NCI-H187 treated with DMSO at 0.1 percent for 48 hours (cell line): ENCODE data around the gene HTT.
A peak's percentile ranks its signal among the peaks of the same experiment; 100 is the strongest.

Source experiments
- DNase-seq: peaks from one replicate; lab custom pipeline; 2025; lab: John Stamatoyannopoulos, UW

Gene HTT

DNA sequence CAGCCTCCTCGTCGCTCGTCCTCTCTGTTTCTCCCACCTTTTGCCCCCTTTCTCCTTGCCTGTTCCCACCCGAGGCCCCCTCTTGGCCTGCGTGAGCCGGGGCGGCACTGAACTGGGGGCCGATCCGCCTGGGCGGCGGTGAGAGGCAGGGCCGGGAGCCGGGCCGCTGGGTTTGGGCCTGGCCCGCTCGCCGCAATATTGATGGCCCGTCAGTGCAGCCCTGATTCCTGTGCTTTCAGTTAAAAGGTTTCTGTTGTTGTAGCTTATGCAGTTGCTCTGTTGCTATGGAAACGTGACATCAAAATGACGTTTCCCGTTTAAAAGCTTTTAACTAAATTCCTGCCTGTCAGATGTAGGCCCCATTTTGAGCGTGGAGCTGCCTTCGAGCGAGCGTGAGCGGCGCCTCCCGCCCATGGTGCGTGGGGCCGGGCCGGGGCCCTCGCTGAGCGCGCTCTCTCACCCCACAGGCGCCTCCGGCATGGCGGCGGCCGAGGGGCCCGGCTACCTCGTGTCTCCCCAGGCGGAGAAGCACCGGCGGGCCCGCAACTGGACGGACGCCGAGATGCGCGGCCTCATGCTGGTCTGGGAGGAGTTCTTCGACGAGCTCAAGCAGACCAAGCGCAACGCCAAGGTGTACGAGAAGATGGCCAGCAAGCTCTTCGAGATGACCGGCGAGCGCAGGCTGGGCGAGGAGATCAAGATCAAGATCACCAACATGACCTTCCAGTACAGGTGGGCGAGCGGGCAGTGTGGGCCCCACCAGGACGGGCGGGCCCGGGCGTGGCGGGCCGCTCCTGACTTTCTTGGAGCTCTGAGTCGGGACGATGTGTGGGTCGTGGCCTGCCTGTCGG is 174.6 kb downstream of the HTT start, which contains the start of gene MSANTD1:
Gene MSANTD1 (plus strand): TSS at position 349 of the 851 bp plus-strand sequence. CDS start 64 bp downstream, at position 413.
- DNase-seq = no peak

DNA sequence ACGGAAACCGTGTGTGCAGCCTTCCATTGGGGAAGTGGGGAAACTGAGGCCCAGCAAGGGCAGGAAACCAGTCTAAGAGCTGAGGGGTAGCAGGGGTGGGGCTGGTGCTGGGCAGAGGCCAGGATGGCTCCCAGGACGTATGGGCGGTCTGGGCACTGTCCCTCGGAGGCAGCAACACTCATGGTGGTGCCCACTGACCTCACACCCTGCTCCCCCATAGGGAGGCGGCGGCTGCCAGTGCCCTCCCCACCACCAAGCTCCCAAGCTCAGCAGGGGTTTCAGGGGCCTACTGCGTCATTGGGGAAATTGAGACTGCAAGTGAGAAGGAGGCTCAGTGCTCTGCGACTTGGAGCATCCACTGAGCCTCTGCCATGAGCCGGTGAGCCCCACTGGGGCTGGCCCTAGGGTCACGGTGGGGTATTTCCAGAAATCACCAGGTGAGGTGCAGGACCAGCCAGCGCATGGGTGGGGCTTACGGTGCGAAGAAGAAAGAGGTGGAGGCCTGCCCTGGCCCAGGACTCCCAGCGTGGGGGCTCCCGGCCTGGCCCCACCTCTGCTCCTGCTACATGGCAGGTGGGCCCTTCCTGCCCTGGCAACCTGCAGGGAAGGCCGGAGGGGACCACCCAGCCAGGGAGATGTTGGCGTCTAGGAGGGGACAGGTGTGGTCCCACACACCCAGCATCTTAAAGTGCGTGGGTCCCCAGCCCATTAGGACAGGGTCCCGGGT is 175.4 kb downstream of the HTT start:
- DNase-seq = no peak

DNA sequence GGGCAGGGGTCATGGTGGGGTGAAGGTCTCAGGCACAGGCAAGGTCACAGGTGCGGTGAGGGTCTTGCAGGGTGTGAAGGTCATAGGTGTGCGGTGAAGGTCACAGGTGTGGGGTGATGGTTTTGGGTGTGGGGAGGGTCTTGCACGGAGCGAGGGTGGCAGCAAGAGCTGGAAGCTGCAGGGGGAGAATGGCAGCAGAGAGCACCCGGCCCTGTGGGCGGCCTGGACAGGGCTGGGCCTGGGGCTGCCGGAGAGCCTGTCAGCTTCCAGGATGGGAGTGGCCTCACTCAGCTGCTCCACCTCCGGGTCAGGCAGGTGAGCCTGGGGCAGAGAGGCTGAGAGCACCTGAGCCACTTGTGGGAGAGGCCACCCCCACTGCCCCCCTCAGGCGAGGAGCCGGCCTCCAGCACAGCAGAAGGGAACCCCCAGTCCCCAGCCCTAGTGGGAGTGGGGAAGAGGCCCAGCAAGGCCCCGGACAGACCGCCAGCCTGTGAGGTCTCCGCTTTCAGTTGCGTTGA is 176.0 kb downstream of the HTT start:
- DNase-seq = no peak

DNA sequence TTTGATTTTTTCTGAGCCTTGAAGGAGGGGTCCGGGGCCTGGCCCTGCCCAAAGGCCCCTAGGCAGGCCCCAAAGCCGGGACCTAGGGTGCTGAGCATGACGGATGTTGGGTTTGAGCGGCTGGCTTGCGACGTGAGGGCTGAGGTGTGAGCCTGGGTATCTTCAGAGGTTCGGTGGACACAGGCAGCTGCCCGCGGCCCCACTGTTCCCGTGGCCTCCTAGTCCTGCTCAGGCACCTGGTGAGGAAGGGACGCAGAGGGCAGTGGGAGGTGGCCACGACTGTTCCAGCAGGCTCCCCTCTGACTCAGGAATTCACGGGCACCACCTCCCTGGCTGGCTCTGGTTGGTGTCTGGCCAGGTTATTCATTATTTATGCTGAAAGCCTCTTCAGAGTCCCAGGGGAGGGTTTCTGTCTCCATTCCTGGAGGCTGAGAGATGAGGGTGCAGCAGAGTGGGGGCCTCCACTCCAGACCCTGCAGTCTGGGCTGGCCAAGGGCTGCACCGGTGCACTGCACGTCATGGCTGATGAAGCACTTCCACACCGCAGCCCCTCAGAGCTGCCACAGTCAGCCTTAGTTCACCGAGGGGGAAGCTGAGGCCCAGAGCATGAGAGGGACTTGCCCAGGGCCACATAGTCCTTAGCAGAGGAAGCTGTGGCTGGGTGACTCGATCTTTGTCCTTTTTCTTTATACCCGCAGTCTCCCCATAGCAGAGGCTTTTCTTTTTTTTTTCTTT is 176.6 kb downstream of the HTT start:
- DNase-seq = peak; percentile 52

DNA sequence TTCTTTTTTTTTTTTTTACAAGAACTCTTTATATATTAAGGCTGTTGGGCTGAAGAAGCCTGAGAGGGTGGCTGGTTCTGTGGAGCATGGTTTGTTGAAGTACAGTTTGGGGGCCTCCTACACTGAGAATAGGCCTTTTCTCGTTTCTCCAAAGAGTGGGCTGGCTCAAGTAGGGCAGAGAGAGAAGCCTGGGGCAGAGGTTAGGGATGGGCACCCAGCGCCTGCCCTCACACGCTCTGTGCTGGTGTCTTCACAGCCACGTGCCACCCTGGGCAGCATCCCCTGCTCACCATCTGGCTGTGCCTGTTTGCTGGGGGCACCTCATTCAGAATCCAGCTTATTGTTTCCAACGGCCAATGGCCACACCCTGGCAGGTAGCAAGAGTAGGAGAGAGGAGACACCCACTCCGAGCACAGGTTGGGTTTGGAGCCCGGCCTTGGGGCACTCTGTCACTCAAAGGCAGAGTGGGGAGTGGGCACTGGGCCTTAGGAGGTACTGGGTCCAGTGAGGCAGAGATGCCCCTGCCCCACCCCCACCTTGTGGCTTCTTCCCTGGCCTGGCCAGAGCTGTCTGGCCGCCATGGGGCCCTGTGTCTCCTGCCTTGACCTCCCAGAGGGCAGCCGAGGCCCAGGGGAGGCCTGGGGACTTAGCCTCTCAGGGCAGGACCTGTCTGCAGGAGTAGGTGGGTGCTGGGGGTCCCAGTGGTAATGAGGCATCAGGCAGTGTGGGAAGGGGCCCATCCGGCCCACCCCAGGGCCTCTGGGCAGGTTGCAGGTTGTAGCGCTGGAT is 177.4 kb downstream of the HTT start:
- no peak for DNase-seq

DNA sequence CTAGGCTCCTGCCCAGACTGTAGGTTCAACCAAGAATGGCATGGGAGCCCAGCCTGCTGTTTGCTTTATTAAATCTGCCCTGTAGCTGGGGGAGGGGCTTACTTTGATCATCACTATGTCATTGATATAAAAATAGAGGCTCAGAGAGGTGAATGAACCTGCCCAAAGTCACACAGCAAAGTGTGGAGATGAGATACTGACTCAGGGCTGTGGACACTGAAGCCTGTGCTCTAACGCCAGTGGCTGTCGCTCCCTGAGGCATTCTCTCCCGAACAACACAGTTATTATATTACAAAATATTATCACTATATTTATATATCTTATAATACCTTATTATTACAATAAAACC is 178.0 kb downstream of the HTT start:
- no peak for DNase-seq

DNA sequence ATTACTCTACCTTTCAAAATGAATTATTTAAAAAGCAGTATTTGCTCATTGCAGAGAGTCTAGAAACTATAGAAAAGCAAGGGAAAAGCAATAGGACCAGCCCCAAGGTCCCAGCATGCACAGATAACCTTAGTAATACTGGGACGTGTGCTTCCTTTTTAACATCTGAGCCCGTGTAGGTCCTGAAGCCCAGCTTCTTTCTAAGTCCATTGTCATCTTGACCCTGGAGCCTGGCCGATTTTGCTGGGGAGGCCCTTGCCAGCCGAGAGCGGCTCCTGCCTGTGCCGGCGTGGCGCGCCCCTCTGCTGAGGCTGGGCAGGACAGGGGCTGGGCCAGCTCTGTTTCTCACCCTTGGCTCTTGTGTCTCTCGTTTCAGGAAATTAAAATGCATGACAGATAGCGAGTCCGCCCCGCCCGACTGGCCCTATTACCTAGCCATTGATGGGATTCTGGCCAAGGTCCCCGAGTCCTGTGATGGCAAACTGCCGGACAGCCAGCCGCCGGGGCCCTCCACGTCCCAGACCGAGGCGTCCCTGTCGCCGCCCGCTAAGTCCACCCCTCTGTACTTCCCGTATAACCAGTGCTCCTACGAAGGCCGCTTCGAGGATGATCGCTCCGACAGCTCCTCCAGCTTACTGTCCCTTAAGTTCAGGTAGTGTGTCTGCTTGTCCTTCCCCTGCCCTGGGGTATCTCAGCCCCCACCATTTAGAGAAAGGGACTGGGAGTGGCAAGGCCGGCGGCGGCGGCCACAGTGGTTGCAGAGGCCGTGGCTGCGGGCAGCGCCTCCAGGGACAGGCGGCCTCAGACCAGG is 178.6 kb downstream of the HTT start:
- DNase-seq = no peak

DNA sequence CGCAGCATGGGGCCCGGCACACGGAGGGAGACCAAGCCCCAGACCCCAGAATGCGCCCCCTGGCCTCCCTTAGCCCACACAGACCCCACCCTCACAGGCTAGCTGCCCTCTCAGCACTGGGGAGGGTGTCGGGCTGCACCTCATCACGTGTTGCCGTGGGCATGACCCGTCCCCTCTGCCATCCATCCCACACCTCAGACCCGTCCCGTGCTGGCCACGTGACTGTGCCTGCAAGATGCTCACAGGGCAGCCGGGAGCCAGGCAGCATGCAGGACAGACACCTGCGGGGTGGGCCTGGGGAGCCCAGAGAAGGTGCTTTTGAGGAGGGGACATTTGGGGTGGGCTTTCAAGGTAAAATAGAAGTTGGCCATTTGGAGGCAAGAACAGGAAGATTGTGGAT is 179.3 kb downstream of the HTT start:
- no peak for DNase-seq

DNA sequence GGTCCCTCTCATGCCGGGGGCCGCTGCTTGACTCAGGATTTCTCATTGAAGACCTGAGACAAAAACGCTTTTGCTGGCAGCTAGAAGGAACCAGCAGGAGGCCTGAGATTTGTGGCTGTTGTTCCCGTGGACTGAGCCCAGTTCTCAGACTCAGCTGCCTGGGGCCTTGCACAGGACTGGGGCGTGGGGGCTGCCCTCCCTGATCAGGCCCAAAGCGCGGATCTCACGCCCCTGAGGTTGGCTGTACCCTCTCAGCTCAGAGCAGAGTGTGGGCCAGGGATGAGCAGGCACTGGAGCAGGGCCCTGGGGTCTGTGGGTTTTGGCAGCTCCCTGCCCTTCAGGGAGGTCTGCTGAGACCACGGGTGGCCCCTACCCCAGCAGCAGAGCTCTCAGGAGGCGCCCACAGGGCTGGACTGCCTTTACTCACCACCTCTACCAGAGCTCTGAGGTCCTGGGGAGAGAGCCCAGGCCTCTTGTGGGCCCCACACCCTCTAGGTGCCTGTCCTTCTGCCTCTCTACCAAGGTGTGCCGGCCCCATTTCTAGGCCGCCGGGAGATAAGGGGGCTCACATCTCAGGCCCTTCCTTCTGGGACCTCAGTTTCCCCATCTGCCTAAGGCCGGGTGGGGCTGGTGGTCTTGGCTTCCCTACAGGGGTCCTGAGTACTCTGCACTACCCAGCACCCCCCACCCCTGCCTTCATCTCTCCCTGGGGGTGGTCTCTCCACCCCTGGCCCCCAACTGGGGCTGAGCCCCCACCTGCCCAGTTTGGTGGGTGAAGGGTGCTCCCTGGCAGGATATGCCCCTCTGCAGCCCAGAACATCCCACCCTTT is 180.0 kb downstream of the HTT start:
- no peak for DNase-seq

DNA sequence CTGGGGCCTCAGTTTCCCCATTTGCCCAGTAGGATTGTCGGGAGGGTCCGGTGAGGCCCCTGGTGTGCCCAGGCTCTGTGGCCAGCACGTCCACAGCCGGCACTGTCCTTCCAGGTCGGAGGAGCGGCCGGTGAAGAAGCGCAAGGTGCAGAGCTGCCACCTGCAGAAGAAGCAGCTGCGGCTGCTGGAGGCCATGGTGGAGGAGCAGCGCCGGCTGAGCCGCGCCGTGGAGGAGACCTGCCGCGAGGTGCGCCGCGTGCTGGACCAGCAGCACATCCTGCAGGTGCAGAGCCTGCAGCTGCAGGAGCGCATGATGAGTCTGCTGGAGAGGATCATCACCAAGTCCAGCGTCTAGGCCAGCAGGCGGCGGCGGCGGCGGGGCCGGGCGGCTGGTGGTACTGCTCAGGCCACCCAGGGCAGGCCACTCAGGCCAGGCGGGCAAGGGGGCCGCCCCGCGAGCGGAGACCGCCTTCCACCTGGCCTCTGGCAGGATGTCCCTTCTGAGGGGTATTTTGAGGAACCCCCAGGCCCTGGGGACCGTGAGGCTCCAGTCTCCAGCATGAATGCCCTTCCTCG is 181.2 kb downstream of the HTT start:
- no peak for DNase-seq

DNA sequence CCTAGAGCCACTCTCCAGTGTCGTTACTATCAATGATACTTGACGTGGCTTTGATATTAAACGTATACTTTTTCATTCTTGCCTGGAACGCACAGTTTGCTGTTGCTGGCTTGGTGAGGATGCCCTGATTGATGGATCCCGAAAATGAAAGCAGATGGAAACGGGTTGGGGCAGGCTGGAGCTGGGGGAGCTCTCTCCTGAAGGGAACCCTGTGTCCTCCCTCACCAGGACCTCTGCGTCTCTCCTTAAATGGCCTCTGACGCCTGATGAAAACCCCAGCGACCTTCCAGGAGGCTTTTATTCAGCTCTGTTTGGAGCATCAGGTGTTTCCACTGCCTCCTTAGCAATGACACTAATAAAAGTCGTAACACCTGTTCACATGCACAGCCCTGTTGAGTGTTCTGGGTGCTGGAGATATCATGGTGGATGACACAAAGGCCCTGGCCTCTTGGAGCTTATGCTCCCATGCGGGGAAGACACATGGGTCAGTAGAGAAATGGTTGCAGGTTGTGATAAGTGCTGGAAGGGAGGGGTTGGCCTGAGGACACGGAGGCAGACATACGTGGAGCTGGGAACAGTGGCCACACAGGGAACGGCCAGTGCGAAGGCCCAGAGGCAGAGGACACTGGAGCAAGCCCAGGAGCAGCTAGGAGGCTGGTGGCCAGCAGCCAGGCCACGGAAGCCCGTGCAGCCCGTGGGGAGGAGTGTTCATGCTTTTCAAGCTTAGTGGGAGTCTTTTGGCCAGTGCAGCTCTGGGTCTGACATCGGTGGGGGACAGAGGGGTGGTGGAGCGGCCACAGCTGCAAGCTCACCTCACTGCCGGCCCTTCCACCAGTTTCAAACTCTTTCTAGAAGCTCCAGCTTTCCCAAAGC is 182.0 kb downstream of the HTT start:
- no peak for DNase-seq

DNA sequence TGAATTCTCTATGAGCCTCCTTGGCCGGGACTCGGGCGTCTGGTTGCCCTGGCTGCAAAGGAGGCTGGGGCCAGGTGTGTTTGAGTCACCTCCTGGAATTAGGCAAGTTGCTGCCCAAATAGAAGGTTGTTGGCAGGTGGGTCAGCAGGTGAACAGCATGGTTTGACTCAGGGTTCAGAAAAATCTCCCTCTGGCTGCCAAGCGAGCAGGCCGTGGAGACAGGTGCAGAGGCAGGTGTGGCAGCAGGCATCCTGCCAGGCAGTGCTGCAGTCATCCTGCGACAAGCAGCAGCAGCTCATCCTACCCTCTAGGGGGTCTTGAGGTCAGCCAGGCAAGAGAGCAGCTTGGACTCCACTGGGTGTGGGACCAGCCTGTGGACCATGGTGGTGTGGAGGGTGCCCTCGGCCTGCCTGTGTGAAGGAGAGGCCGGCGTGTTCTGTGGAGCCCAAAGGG is 182.6 kb downstream of the HTT start:
- DNase-seq = peak; percentile 52

DNA sequence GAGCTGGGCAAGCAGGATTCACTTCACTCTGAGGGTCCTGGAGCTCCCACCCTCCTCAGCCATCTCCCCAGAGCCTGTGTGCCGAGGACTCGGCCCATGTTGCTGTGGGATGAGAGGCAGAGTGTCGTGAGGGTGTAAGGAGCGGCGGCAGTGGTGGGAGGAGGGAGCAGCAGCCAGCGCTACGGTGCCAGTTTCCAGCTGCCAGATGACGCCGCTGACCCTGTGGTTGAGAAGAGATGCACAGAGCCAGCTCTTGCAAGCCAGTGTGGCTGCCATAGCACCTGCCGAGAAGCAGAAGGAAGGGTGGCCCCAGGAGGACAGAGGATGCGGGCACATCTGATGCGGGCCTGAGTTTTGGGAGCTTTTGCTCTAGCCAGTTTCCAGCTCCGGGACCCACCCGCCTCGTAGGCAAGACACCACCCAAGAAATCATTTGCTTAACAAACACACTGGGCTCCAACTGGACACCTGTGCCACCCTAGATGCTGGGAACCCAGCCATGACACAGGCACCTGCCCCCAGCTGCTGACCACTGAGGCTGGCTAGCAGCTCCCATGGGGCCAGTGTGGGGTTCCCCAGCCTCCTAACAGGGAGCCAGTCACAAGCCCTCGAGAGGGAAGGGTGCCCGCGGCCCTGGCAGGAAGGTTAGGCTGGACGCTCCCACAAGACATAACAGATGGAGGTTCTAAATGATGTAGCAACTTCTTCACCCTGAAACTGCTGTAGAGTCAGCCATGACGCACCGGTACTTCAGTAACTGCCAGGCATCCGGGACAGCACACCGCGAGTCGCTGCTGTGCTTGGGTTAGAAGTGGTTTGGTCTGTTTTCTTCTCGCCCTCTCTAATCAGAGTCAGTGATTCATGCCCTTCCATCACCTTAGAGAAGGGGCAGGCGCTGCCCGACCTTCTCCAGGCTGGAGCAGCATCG is 183.3 kb downstream of the HTT start:
- no peak for DNase-seq

DNA sequence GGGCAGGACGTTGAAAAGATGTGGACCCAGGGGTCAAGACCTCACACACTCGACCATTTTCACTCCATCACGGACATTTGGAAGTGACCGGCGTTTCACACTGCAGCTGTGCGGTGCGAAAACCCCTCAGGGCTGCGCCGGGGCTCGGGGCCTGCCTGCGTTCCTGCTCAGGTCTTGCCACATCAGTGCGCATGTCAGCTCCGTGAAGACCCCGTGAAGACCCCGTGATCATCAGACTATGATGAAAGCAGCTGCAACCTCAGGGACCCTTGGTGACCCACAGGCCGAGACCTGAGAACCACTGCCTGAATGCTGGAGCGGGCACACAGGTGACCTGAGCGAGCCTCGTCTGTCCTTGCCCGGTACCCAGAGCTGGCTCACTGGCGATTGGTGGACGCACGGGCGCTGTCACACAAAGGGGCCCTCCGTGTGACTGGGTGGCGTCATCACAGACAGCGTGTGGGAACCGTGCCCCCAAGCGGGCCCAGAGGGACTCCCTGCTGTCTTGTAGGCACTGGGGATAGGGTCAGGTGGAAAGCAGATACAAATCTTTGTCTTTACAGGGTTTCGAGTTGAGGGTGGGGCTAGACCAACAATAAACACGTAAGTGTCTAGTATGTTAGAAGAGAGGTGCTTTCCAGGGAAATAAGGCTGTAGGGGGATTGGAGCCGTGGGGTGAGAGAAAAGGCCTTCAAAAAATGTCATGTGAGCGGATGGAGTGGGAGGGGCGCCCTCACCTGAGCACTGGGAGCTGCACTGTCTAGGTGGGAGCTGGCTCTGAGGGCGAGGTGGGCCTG is 187.1 kb downstream of the HTT start:
- no peak for DNase-seq

DNA sequence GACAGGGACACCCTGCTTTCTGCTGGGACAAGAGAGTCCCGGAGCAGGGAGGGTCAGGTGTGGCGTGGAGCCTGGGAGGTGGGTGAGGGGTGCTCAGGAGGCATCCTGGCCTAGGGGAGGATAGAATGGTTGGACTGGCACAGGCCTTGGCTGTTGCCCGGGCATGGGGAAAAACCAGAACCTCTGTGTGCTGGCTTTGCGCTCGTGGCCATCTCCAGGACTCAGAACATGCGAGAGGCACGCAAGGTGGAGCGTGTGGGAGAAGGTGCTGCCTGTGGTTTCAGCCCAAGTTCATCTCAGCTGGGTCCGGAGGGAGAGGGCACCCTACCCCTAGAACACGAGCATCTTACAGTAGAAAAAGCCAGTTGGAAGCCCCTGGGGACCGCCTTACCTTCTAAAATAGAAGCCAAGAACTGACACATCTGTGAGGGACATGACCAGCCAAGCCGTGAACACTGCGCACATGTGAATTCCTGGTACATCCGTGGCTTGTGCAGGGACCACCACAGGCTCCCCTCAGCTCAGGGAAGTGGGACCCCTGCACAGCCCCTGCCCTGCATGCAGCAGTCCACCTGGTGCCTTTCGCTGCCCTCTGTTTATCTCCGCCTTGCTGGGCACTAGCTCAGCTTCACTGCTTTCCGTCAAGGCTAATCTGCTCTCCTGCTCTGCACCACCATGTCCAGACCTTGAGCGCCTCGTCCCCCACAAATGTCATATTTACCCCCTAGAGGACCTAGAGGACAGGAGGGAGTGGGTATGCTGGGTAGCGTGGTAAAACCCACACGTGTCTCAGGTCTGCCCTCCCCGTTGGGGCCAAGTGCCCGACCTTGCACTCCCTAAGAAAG is 187.9 kb downstream of the HTT start:
- no peak for DNase-seq
